Vagina (tissue), 2 donors: ENCODE results near the gene ABTB2. TPM values are rescaled to one million over a fixed set of nuclear protein-coding genes. Genes with fewer than 3 reads are reported as not detected.

Experiments used
- DNase-seq, 2 donors: peaks; one replicate each; pipeline ENCODE4 v3.0.0-alpha.2; 2017; ENCODE audit errors: extremely low spot score in 2 of 2
- H3K27ac ChIP-seq: fragments of 200-600 bp; sonication (generic); one replicate; pipeline ENCODE4 v1.5.1; 2019
- H3K27me3 ChIP-seq: fragments of 200-600 bp; sonication (generic); one replicate; pipeline ENCODE4 v1.5.1; 2019
- H3K36me3 ChIP-seq, 2 donors: fragments of 200-600 bp; sonication (generic); one replicate each; pipeline ENCODE4 v1.5.1; 2017 to 2019
- H3K4me1 ChIP-seq: fragments of 200-600 bp; sonication (generic); one replicate; pipeline ENCODE4 v1.5.1; 2019
- H3K4me3 ChIP-seq, 2 donors: fragments of 200-600 bp; sonication (generic); 1 replicate in 1 of 2; 2 replicates in 1 of 2; pipeline ENCODE4 v1.5.1; 2016 to 2019
- H3K9me3 ChIP-seq: fragments of 200-600 bp; sonication (generic); one replicate; pipeline ENCODE4 v1.5.1; 2019
- POLR2A ChIP-seq, 2 donors: fragments of 450-650 bp; IDR thresholded peaks; one replicate each; pipeline ENCODE4 v1.6.1; 2017; ENCODE audit warnings: antibody characterized with exemption in 2 of 2, mild to moderate bottlenecking in 2 of 2, moderate library complexity in 2 of 2
- POLR2AphosphoS5 ChIP-seq, 2 donors: sonication (generic); formaldehyde crosslinking; IDR thresholded peaks; one replicate each; pipeline ENCODE4 v1.9.0; 2017; ENCODE audit warnings: antibody characterized with exemption in 2 of 2, mild to moderate bottlenecking in 2 of 2, low read depth in 1 of 2; ENCODE audit not compliant: insufficient read depth in 1 of 2
- intact Hi-C: fragments of 100-400 bp; cut with DNase I; formaldehyde crosslinking; loops from one replicate; pipeline ENCODE4 v1.15.1; 2023
- total RNA-seq: library from RNA; depleted of rRNA; stranded (reverse); fragments of >200 nt; gene quantifications from one replicate; pipeline ENCODE4 v1.2.3, GENCODE V29; 2016
- TF ChIP-seq, protein P1 (sequence below), 3 experiments: fragments of 450-650 bp in 2 of 3; fragments of 200-600 bp in 1 of 3; sonication (generic) in 1 of 3; IDR thresholded peaks; one replicate each; pipeline ENCODE4 v1.5.1; 2017 to 2019; ENCODE audit warnings: antibody characterized with exemption in 3 of 3, mild to moderate bottlenecking in 2 of 3, moderate library complexity in 2 of 3

The ABTB2 gene
- total RNA-seq, 1 donor from 2014 or later, result 10.8 TPM

DNA sequence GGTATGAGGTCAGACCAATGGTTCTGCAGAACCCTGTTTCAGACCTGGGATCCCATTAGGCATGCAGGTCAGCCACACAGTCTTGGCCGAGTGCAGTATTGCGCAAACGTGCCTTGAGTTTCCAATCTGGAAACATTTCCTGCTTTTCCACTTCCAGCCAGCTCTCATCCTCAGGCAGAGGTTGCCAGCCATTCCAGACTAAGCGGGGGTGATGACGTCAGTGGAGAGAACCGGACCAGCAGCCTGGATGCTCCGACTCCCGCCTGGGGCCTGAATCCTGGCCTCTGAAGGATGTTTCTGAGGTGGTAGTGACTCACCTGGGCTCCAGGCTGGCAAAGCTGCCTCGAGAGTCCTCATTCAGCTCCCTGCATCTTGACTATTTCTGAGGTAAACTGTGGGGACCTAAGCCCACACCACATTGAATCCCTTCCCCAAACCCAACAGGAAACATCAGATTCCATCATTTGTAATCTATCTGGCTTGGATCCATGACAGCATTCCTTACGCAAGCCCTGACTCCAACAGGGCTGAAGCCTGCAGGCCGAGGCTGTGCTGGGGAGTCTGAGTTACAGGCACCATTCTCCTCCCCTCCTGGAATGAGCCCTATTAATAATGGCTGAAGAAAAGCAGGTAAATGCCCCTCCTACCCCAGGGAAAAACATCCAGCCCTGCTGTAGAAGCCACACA lies 83.0 kb downstream of the ABTB2 start:
- intact Hi-C loops, result no loop called here
- peak; percentile 98 for DNase-seq
- H3K27me3 ChIP-seq, result no peaks in the 10 kb centered on the region
- peaks cover 19% of the 10 kb centered on the region for H3K4me1 ChIP-seq
- no peak overlapping the region for H3K4me3 ChIP-seq
- H3K36me3 ChIP-seq, result no peaks in the 10 kb centered on the region
- no peaks in the 10 kb centered on the region for H3K9me3 ChIP-seq
- H3K27ac ChIP-seq, result peak overlapping the region; percentile 70
- TF ChIP-seq POLR2AphosphoS5 (IDR thresholded peaks at IDR 0.05; ENCODE audit: insufficient read depth in 1 of 2, low read depth in 1 of 2) (peak; percentile 86 to 87), POLR2A (IDR thresholded peaks at IDR 0.05) (no peak)
- TF ChIP-seq, protein P1, sequence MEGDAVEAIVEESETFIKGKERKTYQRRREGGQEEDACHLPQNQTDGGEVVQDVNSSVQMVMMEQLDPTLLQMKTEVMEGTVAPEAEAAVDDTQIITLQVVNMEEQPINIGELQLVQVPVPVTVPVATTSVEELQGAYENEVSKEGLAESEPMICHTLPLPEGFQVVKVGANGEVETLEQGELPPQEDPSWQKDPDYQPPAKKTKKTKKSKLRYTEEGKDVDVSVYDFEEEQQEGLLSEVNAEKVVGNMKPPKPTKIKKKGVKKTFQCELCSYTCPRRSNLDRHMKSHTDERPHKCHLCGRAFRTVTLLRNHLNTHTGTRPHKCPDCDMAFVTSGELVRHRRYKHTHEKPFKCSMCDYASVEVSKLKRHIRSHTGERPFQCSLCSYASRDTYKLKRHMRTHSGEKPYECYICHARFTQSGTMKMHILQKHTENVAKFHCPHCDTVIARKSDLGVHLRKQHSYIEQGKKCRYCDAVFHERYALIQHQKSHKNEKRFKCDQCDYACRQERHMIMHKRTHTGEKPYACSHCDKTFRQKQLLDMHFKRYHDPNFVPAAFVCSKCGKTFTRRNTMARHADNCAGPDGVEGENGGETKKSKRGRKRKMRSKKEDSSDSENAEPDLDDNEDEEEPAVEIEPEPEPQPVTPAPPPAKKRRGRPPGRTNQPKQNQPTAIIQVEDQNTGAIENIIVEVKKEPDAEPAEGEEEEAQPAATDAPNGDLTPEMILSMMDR (IDR thresholded peaks at IDR 0.05), result no peak

DNA sequence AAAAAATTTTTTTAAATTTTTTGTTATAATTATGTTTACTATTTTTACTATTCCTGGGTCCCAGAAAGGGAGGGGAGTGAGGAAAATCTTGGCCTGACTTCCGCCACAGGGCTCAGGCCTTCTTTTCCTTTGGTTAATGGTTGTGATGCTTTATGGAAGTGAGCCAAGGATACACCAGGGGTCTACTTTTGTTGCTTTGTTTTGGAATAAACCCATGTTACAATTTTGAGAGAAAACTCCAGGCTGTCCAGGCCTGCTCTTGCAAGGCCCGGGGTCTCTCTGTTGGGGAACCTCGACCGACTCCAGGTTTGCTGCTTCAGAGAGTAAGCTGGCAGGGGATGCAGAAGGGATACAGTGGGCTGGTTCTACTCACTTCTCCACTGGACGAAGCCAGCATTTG lies 84.7 kb downstream of the ABTB2 start:
- TF ChIP-seq, protein P1 (IDR thresholded peaks at IDR 0.05), result no peak
- TF ChIP-seq POLR2AphosphoS5 (IDR thresholded peaks at IDR 0.05; ENCODE audit: insufficient read depth in 1 of 2, low read depth in 1 of 2) (no peak), POLR2A (IDR thresholded peaks at IDR 0.05) (no peak)
- Histone ChIP-seq H3K4me1 (peaks cover 19% of the 10 kb centered on the region), H3K36me3 (no peaks in the 10 kb centered on the region), H3K27ac (no peak overlapping the region), H3K27me3 (no peaks in the 10 kb centered on the region), H3K4me3 (no peak overlapping the region), H3K9me3 (no peaks in the 10 kb centered on the region)
- intact Hi-C loops, result no loop called here
- no peak for DNase-seq

DNA sequence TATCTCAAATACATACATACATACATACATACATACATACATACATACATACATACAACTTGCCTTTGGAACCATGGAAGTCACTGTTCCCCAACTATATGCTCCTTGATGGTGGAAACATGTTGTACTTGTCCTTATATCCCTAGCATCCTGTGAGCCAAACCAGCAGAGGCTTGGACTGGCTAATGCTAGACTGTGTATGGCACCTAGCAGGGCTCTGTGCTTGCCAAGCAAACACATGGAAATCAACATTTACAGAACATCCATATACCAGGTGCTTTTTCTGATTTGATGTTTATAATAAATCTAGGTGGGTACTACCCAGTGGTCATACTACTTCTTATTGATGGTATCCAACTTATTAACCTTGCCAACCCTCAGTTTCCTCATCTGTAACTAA lies 86.1 kb downstream of the ABTB2 start:
- TF ChIP-seq POLR2A (IDR thresholded peaks at IDR 0.05) (no peak), POLR2AphosphoS5 (IDR thresholded peaks at IDR 0.05; ENCODE audit: insufficient read depth in 1 of 2, low read depth in 1 of 2) (no peak)
- TF ChIP-seq, protein P1 (IDR thresholded peaks at IDR 0.05), result no peak
- peaks cover 29% of the 10 kb centered on the region for H3K4me1 ChIP-seq
- H3K36me3 ChIP-seq, result no peaks in the 10 kb centered on the region
- H3K27me3 ChIP-seq, result no peaks in the 10 kb centered on the region
- no peaks in the 10 kb centered on the region for H3K9me3 ChIP-seq
- H3K4me3 ChIP-seq, result no peak overlapping the region
- no peak overlapping the region for H3K27ac ChIP-seq
- no peak for DNase-seq
- intact Hi-C loops, result no loop called here

DNA sequence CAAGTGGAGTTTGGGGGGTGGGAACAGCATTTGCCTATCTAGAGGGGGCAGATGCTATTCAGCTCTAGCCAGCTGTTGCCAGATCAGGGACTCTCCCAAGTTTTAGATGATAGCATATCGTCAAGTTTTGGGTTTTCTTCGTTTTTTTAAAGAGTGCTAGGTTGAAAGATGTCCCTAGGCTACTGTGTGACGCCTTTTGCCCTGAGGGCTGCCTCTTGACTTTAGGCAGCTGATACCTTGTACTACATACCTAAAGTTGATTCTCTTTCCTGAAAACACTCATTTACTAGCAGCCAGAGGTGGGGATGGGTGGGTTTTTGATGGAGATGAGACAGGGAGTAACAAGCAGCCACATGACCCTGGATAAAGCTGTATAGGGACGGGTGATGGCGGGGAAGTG lies 87.1 kb downstream of the ABTB2 start:
- Histone ChIP-seq H3K36me3 (no peaks in the 10 kb centered on the region), H3K27ac (no peak overlapping the region), H3K4me1 (peaks cover 35% of the 10 kb centered on the region), H3K9me3 (no peaks in the 10 kb centered on the region), H3K4me3 (no peak overlapping the region), H3K27me3 (no peaks in the 10 kb centered on the region)
- intact Hi-C loops, result no loop called here
- TF ChIP-seq, protein P1 (IDR thresholded peaks at IDR 0.05), result no peak
- TF ChIP-seq POLR2AphosphoS5 (IDR thresholded peaks at IDR 0.05; ENCODE audit: insufficient read depth in 1 of 2, low read depth in 1 of 2), result no peak
- TF ChIP-seq POLR2A (IDR thresholded peaks at IDR 0.05), result no peak
- DNase-seq, result no peak

DNA sequence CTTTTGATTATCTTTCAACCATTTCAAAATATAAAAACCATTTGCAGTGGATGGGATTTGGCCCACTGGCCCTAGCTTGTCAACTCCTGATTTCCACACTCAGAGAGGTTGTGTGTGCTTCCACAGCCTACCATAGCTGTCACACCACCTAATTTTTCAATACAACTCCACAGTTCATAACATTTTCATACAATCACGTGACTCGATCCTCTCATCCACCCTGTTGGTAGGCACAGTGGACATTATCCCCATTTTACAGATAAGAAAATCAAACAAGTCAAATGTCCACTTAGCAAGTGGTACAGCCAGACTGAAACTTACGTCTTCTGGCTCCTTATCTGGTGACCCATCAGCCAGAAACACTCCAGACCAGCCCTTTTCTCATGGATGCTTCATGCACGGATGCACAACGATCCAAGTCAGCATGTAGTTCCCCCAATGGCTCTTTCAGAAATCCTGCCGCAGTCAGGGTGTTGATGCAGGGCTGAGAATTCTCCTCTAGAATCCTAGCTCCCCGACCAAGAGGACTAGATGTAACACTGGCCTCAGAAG lies 88.0 kb downstream of the ABTB2 start:
- intact Hi-C loops, result no loop called here
- no peak for DNase-seq
- H3K9me3 ChIP-seq, result no peaks in the 10 kb centered on the region

More for the DNA sequence above, 88.0 kb downstream of the ABTB2 start:
- H3K36me3 ChIP-seq, result no peaks in the 10 kb centered on the region
- peaks cover 32% of the 10 kb centered on the region for H3K4me1 ChIP-seq
- no peak overlapping the region for H3K4me3 ChIP-seq
- TF ChIP-seq POLR2A (IDR thresholded peaks at IDR 0.05) (no peak), POLR2AphosphoS5 (IDR thresholded peaks at IDR 0.05; ENCODE audit: insufficient read depth in 1 of 2, low read depth in 1 of 2) (no peak)
- TF ChIP-seq, protein P1 (IDR thresholded peaks at IDR 0.05), result no peak
- no peak overlapping the region for H3K27ac ChIP-seq
- H3K27me3 ChIP-seq, result no peaks in the 10 kb centered on the region
